Liver (tissue), 3 donors: Measurements from ENCODE around the gene SPATS1.

Experiments
- EGR1 ChIP-seq, 2 donors: IDR thresholded peaks; 2 replicates each; pipeline ENCODE4 v1.6.1; 2016 to 2018; ENCODE audit warnings: antibody characterized with exemption in 2 of 2, low read depth in 2 of 2
- RAD21 ChIP-seq, 2 donors: IDR thresholded peaks; 2 replicates each; pipeline ENCODE4 v1.6.1; 2016; ENCODE audit warnings: antibody characterized with exemption in 2 of 2, mild to moderate bottlenecking in 2 of 2
- YY1 ChIP-seq: IDR thresholded peaks from 2 replicates; pipeline ENCODE4 v1.6.1; 2016; ENCODE audit warnings: antibody characterized with exemption, mild to moderate bottlenecking
- TF ChIP-seq, protein P1 (sequence below): fragments of 150-350 bp; IDR thresholded peaks from 2 replicates; pipeline ENCODE4 v1.5.1; 2017; ENCODE audit warnings: improper control_type of control experiment, low read depth, low read length; ENCODE audit not compliant: missing input control
- donor health status: healthy.
- donor health status: healthy.

DNA sequence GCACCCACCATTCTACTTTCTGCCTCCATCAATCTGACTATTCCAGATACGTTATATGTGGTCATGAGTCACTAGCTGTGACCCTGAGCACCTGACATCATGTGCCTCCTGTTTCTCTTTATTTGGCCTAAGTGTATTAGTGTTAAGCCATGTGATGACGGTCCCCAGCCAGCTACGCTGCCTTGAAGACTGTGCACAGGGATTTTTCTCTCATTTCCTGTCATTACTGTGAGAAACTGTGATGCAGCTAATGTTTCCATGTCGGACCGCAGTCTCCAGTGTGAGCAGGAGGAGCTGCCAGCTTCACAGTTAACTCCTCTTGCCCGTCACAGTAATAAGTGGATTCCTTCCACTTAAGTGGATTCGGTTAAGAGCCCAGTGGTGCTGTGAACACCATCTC is 9.9 kb upstream of the SPATS1 start:
- TF ChIP-seq, protein P1, sequence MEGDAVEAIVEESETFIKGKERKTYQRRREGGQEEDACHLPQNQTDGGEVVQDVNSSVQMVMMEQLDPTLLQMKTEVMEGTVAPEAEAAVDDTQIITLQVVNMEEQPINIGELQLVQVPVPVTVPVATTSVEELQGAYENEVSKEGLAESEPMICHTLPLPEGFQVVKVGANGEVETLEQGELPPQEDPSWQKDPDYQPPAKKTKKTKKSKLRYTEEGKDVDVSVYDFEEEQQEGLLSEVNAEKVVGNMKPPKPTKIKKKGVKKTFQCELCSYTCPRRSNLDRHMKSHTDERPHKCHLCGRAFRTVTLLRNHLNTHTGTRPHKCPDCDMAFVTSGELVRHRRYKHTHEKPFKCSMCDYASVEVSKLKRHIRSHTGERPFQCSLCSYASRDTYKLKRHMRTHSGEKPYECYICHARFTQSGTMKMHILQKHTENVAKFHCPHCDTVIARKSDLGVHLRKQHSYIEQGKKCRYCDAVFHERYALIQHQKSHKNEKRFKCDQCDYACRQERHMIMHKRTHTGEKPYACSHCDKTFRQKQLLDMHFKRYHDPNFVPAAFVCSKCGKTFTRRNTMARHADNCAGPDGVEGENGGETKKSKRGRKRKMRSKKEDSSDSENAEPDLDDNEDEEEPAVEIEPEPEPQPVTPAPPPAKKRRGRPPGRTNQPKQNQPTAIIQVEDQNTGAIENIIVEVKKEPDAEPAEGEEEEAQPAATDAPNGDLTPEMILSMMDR, result no peak
- TF ChIP-seq EGR1 (IDR thresholded peaks at IDR 0.05; ENCODE audit: low read depth in 2 of 2) (no peak), YY1 (no peak), RAD21 (IDR thresholded peaks at IDR 0.05) (no peak)
